ENCODE results near the gene ALPG. TPM values are rescaled to one million over a fixed set of nuclear protein-coding genes. Genes with fewer than 3 reads are reported as not detected.

The ALPG gene
- total and polyA plus RNA-seq, 2 of the 13 experiments (the other 11 are each of a cell fraction or from before 2014, with no cell fraction given) = not detected

DNA sequence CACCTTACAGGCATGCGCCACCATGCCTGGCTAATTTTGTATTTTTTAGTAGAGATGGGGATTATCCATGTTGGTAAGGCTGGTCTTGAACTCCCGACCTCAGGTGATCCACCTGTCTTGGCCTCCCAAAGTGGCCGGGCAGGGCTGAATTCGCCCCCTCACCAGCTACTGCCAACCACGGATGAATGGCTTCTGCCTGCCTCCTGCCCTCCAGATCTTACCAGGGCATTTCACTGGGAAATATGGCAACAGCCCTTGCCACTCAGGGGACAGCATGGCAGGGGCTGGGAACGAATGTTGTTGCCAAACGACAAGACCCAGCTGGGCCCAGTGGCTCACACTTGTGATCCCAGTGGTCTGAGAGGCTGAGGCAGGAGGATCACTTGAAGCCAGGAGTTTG, 29.9 kb upstream of the ALPG start (continued):
- TF ChIP-seq ZNF451 (CRISPR knock-in tag; IDR thresholded peaks at IDR 0.05) (no peak), ZBTB21 (CRISPR knock-in tag; IDR thresholded peaks at IDR 0.05) (no peak), BCL6 (CRISPR knock-in tag; IDR thresholded peaks at IDR 0.05) (no peak)
- TF ChIP-seq, protein P1, sequence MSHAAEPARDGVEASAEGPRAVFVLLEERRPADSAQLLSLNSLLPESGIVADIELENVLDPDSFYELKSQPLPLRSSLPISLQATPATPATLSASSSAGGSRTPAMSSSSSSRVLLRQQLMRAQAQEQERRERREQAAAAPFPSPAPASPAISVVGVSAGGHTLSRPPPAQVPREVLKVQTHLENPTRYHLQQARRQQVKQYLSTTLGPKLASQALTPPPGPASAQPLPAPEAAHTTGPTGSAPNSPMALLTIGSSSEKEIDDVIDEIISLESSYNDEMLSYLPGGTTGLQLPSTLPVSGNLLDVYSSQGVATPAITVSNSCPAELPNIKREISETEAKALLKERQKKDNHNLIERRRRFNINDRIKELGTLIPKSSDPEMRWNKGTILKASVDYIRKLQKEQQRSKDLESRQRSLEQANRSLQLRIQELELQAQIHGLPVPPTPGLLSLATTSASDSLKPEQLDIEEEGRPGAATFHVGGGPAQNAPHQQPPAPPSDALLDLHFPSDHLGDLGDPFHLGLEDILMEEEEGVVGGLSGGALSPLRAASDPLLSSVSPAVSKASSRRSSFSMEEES (CRISPR knock-in tag; IDR thresholded peaks at IDR 0.05) = no peak

DNA sequence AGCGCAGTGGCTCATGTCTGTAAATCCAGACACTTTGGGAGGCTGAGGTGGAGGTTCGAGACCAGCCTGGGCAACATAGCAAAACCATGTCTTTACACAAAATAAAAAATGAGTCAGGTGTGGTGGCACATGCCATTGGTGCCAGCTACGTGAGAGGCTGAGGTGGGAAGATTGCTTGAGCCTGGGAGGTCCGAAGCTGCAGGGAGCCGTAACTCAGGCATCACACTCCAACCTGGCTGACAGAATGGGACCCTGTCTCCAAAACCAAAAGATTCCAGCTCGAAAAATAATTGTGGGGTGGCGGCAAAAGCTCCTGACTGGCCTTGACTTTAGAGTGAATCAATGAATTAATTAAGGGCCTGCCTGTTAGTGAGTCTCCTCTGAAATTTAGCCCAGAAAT, 29.3 kb upstream of the ALPG start:
- ATAC-seq (no peak), DNase-seq (ENCODE audit: low spot score) (no peak), FAIRE-seq (no peak)
- BruUV-seq (replicated peaks) = no TSS peak
- Histone ChIP-seq H3K9me3 (ENCODE audit: low read length) (no peaks in the 10 kb centered on the region), H3K79me2 (ENCODE audit: insufficient read depth, low read length) (no peaks in the 10 kb centered on the region), H3K4me3 (replicated peaks in 1 of 3; ENCODE audit: insufficient read depth in 1 of 3, low read depth in 2 of 3, low read length in 3 of 3) (no peak overlapping the region), H3K27ac (ENCODE audit: extremely low read length, insufficient read depth, low read length) (no peak overlapping the region), H3K4me1 (ENCODE audit: insufficient read depth, low read length) (no peaks in the 10 kb centered on the region), H3K27me3 (ENCODE audit: control insufficient read depth in 1 of 2, insufficient read depth in 2 of 2, low read length in 2 of 2) (peaks cover 11 to 72% of the 10 kb centered on the region in 2 experiments), H3K36me3 (replicated peaks in 1 of 2; ENCODE audit: control insufficient read depth in 1 of 2, insufficient read depth in 2 of 2, low read length in 2 of 2) (no peaks in the 10 kb centered on the region), H3K4me2 (ENCODE audit: low read depth, low read length) (no peak overlapping the region), H2AFZ (ENCODE audit: low read length) (no peak overlapping the region), H3K9ac (ENCODE audit: insufficient read depth, low read depth, low read length) (no peak overlapping the region), H4K20me1 (ENCODE audit: insufficient read depth, low read length) (no peaks in the 10 kb centered on the region; the same call in 1 of the 2 replicates)
- intact Hi-C loops (cut with micrococcal nuclease; ENCODE audit: unreplicated experiment) (no loop called here), in situ Hi-C loops (cut with HindIII; ENCODE audit: extremely low pct_ligation_motif_present, low pct_unique_long_range_greater_than_20kb) (no loop called here)
- WGBS (ENCODE audit: low lambda C conversion rate) = 31% methylated on average over 6 of the region's 7 CpGs
- POLR2A ChIA-PET = no interaction called here
- CTCF ChIA-PET (ENCODE audit: low intra/inter-chr PET ratio, low total read pairs) = no interaction called here
- no peak for TF ChIP-seq SIX1 (CRISPR knock-in tag; IDR thresholded peaks at IDR 0.05; ENCODE audit: borderline replicate concordance)
- no peak for TF ChIP-seq EP300 (IDR thresholded peaks at IDR 0.05; ENCODE audit: low read depth in 2 of 2, low read length in 2 of 2)
- no peak for TF ChIP-seq EP300 (CRISPR knock-in tag; IDR thresholded peaks at IDR 0.05; ENCODE audit: borderline replicate concordance)
- no peak for TF ChIP-seq RFX5 (IDR thresholded peaks at IDR 0.05; ENCODE audit: low read depth, low read length)
- TF ChIP-seq, protein P2, sequence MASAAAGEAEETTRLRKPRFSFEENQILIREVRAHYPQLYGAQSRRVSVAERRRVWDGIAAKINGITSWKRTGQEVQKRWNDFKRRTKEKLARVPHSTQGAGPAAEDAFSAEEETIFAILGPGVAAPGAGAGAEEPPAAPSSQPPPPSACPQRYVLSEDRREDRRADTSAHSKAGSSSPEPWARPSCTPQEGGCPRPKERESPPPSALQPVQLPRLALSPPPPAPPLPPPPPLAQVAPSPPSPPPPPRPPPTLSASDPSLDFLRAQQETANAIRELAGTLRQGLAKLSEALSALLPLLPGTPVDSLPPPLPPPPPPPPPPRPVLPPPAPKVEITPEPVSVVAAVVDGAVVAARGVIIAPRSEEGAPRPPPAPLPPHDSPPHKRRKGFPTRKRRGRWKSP (CRISPR knock-in tag; IDR thresholded peaks at IDR 0.05) = no peak
- TF ChIP-seq ZNF282 (IDR thresholded peaks at IDR 0.05; ENCODE audit: partially characterized antibody) = no peak
- no peak for TF ChIP-seq ISL2 (CRISPR knock-in tag; IDR thresholded peaks at IDR 0.05)
- TF ChIP-seq, protein P3, sequence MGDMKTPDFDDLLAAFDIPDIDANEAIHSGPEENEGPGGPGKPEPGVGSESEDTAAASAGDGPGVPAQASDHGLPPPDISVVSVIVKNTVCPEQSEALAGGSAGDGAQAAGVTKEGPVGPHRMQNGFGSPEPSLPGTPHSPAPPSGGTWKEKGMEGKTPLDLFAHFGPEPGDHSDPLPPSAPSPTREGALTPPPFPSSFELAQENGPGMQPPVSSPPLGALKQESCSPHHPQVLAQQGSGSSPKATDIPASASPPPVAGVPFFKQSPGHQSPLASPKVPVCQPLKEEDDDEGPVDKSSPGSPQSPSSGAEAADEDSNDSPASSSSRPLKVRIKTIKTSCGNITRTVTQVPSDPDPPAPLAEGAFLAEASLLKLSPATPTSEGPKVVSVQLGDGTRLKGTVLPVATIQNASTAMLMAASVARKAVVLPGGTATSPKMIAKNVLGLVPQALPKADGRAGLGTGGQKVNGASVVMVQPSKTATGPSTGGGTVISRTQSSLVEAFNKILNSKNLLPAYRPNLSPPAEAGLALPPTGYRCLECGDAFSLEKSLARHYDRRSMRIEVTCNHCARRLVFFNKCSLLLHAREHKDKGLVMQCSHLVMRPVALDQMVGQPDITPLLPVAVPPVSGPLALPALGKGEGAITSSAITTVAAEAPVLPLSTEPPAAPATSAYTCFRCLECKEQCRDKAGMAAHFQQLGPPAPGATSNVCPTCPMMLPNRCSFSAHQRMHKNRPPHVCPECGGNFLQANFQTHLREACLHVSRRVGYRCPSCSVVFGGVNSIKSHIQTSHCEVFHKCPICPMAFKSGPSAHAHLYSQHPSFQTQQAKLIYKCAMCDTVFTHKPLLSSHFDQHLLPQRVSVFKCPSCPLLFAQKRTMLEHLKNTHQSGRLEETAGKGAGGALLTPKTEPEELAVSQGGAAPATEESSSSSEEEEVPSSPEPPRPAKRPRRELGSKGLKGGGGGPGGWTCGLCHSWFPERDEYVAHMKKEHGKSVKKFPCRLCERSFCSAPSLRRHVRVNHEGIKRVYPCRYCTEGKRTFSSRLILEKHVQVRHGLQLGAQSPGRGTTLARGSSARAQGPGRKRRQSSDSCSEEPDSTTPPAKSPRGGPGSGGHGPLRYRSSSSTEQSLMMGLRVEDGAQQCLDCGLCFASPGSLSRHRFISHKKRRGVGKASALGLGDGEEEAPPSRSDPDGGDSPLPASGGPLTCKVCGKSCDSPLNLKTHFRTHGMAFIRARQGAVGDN (CRISPR knock-in tag; IDR thresholded peaks at IDR 0.05) = no peak
- TF ChIP-seq, protein P4, sequence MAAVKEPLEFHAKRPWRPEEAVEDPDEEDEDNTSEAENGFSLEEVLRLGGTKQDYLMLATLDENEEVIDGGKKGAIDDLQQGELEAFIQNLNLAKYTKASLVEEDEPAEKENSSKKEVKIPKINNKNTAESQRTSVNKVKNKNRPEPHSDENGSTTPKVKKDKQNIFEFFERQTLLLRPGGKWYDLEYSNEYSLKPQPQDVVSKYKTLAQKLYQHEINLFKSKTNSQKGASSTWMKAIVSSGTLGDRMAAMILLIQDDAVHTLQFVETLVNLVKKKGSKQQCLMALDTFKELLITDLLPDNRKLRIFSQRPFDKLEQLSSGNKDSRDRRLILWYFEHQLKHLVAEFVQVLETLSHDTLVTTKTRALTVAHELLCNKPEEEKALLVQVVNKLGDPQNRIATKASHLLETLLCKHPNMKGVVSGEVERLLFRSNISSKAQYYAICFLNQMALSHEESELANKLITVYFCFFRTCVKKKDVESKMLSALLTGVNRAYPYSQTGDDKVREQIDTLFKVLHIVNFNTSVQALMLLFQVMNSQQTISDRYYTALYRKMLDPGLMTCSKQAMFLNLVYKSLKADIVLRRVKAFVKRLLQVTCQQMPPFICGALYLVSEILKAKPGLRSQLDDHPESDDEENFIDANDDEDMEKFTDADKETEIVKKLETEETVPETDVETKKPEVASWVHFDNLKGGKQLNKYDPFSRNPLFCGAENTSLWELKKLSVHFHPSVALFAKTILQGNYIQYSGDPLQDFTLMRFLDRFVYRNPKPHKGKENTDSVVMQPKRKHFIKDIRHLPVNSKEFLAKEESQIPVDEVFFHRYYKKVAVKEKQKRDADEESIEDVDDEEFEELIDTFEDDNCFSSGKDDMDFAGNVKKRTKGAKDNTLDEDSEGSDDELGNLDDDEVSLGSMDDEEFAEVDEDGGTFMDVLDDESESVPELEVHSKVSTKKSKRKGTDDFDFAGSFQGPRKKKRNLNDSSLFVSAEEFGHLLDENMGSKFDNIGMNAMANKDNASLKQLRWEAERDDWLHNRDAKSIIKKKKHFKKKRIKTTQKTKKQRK (IDR thresholded peaks at IDR 0.05; ENCODE audit: low read length) = no peak
- no peak for TF ChIP-seq JARID2 (CRISPR knock-in tag; IDR thresholded peaks at IDR 0.05; ENCODE audit: insufficient replicate concordance)

All from HepG2 (cell line).